ENCODE measurements around the gene FBXW4. TPM values are rescaled to one million over a fixed set of nuclear protein-coding genes. Genes with fewer than 3 reads are reported as not detected.

Gene FBXW4
- total RNA-seq, 6 donors from 2014 or later: 75.2 to 223 (median 88.5) TPM

GRCh38 chr10:101725296-101726114, 30.5 kb upstream of the FBXW4 start:
- DNase-seq (no peak), ATAC-seq (ENCODE audit: low FRiP score in 2 of 2) (no peak)
- Histone ChIP-seq H3K27ac (no peak overlapping the region), H3K4me1 (no peaks in the 10 kb centered on the region), H3K36me3 (no peaks in the 10 kb centered on the region), H3K27me3 (no peaks in the 10 kb centered on the region), H3K4me3 (no peak overlapping the region), H3K9me3 (no peaks in the 10 kb centered on the region)
- TF ChIP-seq, protein P1, sequence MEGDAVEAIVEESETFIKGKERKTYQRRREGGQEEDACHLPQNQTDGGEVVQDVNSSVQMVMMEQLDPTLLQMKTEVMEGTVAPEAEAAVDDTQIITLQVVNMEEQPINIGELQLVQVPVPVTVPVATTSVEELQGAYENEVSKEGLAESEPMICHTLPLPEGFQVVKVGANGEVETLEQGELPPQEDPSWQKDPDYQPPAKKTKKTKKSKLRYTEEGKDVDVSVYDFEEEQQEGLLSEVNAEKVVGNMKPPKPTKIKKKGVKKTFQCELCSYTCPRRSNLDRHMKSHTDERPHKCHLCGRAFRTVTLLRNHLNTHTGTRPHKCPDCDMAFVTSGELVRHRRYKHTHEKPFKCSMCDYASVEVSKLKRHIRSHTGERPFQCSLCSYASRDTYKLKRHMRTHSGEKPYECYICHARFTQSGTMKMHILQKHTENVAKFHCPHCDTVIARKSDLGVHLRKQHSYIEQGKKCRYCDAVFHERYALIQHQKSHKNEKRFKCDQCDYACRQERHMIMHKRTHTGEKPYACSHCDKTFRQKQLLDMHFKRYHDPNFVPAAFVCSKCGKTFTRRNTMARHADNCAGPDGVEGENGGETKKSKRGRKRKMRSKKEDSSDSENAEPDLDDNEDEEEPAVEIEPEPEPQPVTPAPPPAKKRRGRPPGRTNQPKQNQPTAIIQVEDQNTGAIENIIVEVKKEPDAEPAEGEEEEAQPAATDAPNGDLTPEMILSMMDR (IDR thresholded peaks at IDR 0.05): no peak
- TF ChIP-seq EP300 (IDR thresholded peaks at IDR 0.05) (no peak), POLR2AphosphoS5 (IDR thresholded peaks at IDR 0.05) (no peak), POLR2A (IDR thresholded peaks at IDR 0.05) (no peak)
- 65 to 75% methylated on average over 4 to 8 of the region's 8 CpGs for WGBS, 2 donors

- Histone ChIP-seq H3K36me3 (no peaks in the 10 kb centered on the region), H3K4me3 (no peak overlapping the region), H3K27ac (no peak overlapping the region), H3K9me3 (no peaks in the 10 kb centered on the region), H3K27me3 (no peaks in the 10 kb centered on the region), H3K4me1 (no peaks in the 10 kb centered on the region)
- DNase-seq (no peak), ATAC-seq (ENCODE audit: low FRiP score in 2 of 2) (no peak)
- TF ChIP-seq POLR2AphosphoS5 (IDR thresholded peaks at IDR 0.05) (no peak), POLR2A (IDR thresholded peaks at IDR 0.05) (no peak), EP300 (IDR thresholded peaks at IDR 0.05) (no peak)
- TF ChIP-seq, protein P1 (IDR thresholded peaks at IDR 0.05): no peak
- 88% methylated on average over 2 of the region's 2 CpGs for WGBS, 2 donors
Measured at GRCh38 chr10:101724446-101724845, 29.5 kb upstream of the FBXW4 start.

DNA sequence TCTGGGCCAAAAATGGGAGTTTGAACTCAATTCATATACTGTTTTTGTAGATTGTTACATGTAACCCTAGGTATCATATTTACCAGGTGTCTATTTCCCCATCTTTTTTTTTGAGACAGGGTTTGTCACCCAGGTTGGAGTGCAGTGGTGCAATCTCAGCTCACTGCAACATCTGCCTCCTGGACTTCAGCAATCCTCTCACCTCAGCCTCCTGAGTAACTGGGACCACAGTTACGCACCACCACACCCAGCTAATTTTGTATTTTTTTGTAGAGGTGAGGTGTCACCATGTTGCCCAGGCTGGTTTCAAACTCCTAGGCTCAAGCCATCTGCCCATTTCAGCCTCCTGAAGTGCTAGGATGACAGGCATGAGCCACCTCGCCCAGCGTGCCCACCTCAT, 28.2 kb upstream of the FBXW4 start:
- H3K9me3 ChIP-seq: no peaks in the 10 kb centered on the region
- H3K36me3 ChIP-seq: no peaks in the 10 kb centered on the region
- H3K27ac ChIP-seq: no peak overlapping the region
- no peak for DNase-seq
- H3K27me3 ChIP-seq: no peaks in the 10 kb centered on the region
- 95% methylated on average over 3 of the region's 3 CpGs for WGBS, 2 donors
- no peak overlapping the region for H3K4me3 ChIP-seq
- no peak for ATAC-seq (ENCODE audit: low FRiP score in 2 of 2)
- TF ChIP-seq POLR2A (IDR thresholded peaks at IDR 0.05): no peak
- no peak for TF ChIP-seq EP300 (IDR thresholded peaks at IDR 0.05)
- TF ChIP-seq, protein P1 (IDR thresholded peaks at IDR 0.05): no peak
- no peak for TF ChIP-seq POLR2AphosphoS5 (IDR thresholded peaks at IDR 0.05)
- H3K4me1 ChIP-seq: no peaks in the 10 kb centered on the region

GRCh38 chr10:101721806-101722205, 26.8 kb upstream of the FBXW4 start:
- ATAC-seq (ENCODE audit: low FRiP score in 2 of 2) (no peak), DNase-seq (no peak)
- no peaks in the 10 kb centered on the region for H3K36me3 ChIP-seq
- TF ChIP-seq POLR2A (IDR thresholded peaks at IDR 0.05): no peak
- TF ChIP-seq EP300 (IDR thresholded peaks at IDR 0.05): no peak
- TF ChIP-seq, protein P1 (IDR thresholded peaks at IDR 0.05): no peak
- no peaks in the 10 kb centered on the region for H3K9me3 ChIP-seq
- H3K27ac ChIP-seq: no peak overlapping the region
- no peak overlapping the region for H3K4me3 ChIP-seq
- no peaks in the 10 kb centered on the region for H3K4me1 ChIP-seq
- 88 to 94% methylated on average over 2 of the region's 2 CpGs for WGBS, 2 donors
- no peaks in the 10 kb centered on the region for H3K27me3 ChIP-seq

All from upper lobe of left lung (tissue), 6 donors.